IMR-90 (cell line): Measurements from ENCODE around the gene CXCR3.

Source experiments
- BHLHE40 ChIP-seq: fragments of 150-350 bp; IDR thresholded peaks from 2 replicates; pipeline ENCODE4 v1.6.1; 2016; ENCODE audit warnings: mild to moderate bottlenecking, low read depth, low read length
- CEBPB ChIP-seq: IDR thresholded peaks from 2 replicates; pipeline ENCODE4 v1.6.1; 2012; ENCODE audit warnings: low read depth, low read length, improper control_type of control experiment
- CTCF ChIP-seq: conservative IDR thresholded peaks from 2 replicates; pipeline ENCODE4 v1.5.1; 2012; ENCODE audit warnings: mild to moderate bottlenecking, low read depth, low read length, improper control_type of control experiment
- POLR2A ChIP-seq: IDR thresholded peaks from 2 replicates; pipeline ENCODE4 v1.6.1; 2012; ENCODE audit warnings: mild to moderate bottlenecking, low read depth, low read length
- USF2 ChIP-seq: fragments of 150-350 bp; IDR thresholded peaks from 2 replicates; pipeline ENCODE4 v1.6.1; 2017; ENCODE audit warnings: mild to moderate bottlenecking, antibody characterized with exemption, low read length, low read depth

GRCh38 chrX:71618303-71618721, at the start of gene CXCR3:
- TF ChIP-seq BHLHE40 (no peak), USF2 (no peak), POLR2A (no peak), CTCF (no peak), CEBPB (no peak)
